D721Med (cell line): ENCODE measurements around the gene ZBED4.
A peak's percentile ranks its signal among the peaks of the same experiment; 100 is the strongest.

Experiments used
- DNase-seq: peaks from one replicate; pipeline ENCODE4 v3.0.0; 2011; ENCODE audit warnings: low spot score; ENCODE audit not compliant: insufficient read length
- FAIRE-seq: peaks from 2 replicates; lab custom pipeline; 2011; peaks lifted over from hg19 to GRCh38; lab: Jason Lieb, UNC
- CTCF ChIP-seq: IDR thresholded peaks from 2 replicates; pipeline ENCODE4 v1.5.1; 2012; ENCODE audit warnings: mild to moderate bottlenecking, control low read depth; ENCODE audit not compliant: insufficient read depth; ENCODE audit errors: missing control alignments

ZBED4 gene

GRCh38 chr22:49913026-49913425 is 59.4 kb downstream of the ZBED4 start:
- FAIRE-seq (no peak), DNase-seq (no peak)
- TF ChIP-seq CTCF: no peak

- no peak for TF ChIP-seq CTCF
- FAIRE-seq (no peak), DNase-seq (no peak)
Measured at GRCh38 chr22:49913446-49913845, 59.8 kb downstream of the ZBED4 start.

GRCh38 chr22:49914256-49914655 is 60.6 kb downstream of the ZBED4 start:
- FAIRE-seq (no peak), DNase-seq (no peak)
- TF ChIP-seq CTCF: no peak

GRCh38 chr22:49915610-49916009 is 62.0 kb downstream of the ZBED4 start:
- TF ChIP-seq CTCF: no peak

GRCh38 chr22:49916831-49917230 is 63.2 kb downstream of the ZBED4 start:
- TF ChIP-seq CTCF: no peak
- DNase-seq (no peak), FAIRE-seq (no peak)

More at GRCh38 chr22:49915610-49916009, 62.0 kb downstream of the ZBED4 start:
- DNase-seq: no peak
- FAIRE-seq: no peak

GRCh38 chr22:49917974-49918910 is 64.6 kb downstream of the ZBED4 start, which contains the start of the genes ALG12 and CRELD2:
TSS of gene ALG12 (minus strand) at chr22:49918438. CDS start at chr22:49913765, 4,673 bp downstream.
TSS of gene CRELD2 (plus strand) at chr22:49918634. CDS start at chr22:49918770, 136 bp downstream.
- FAIRE-seq (no peak), DNase-seq (peak; percentile 79)
- no peak for TF ChIP-seq CTCF
